Memory B cell (primary cell): ENCODE data around the gene IP6K1.
"Not testable (repeated sequence)": the region's sequence is repeated elsewhere in the genome, so short reads cannot be mapped to it uniquely, and the experiment has no call there.

ENCODE experiments used
- ATAC-seq: fragments of 150-1000 bp; cut with Tn5 transposase; 2 replicates; pipeline ENCODE4 v1.10.0; 2021; ENCODE audit warnings: low read depth, mild to moderate bottlenecking, moderate library complexity
- DNase-seq, 2 donors: peaks; one replicate each; pipeline ENCODE4 v3.0.0; 2022; ENCODE audit warnings: low spot score in 2 of 2
- H3K27ac Mint-ChIP-seq: one replicate; pipeline ENCODE4 v1.8.0; 2022; ENCODE audit warnings: mild to moderate bottlenecking, moderate library complexity, mixed read lengths
- H3K27me3 Mint-ChIP-seq: one replicate; pipeline ENCODE4 v1.8.0; 2022; ENCODE audit warnings: mixed read lengths
- H3K36me3 Mint-ChIP-seq: one replicate; pipeline ENCODE4 v1.8.0; 2022; ENCODE audit warnings: mild to moderate bottlenecking, mixed read lengths
- H3K4me1 Mint-ChIP-seq: one replicate; pipeline ENCODE4 v1.8.0; 2022; ENCODE audit warnings: mixed read lengths
- H3K4me3 Mint-ChIP-seq: one replicate; pipeline ENCODE4 v1.8.0; 2022; ENCODE audit warnings: mild to moderate bottlenecking, moderate library complexity, mixed read lengths
- H3K9me3 Mint-ChIP-seq: one replicate; pipeline ENCODE4 v1.8.0; 2022; ENCODE audit warnings: mixed read lengths

The IP6K1 gene

DNA sequence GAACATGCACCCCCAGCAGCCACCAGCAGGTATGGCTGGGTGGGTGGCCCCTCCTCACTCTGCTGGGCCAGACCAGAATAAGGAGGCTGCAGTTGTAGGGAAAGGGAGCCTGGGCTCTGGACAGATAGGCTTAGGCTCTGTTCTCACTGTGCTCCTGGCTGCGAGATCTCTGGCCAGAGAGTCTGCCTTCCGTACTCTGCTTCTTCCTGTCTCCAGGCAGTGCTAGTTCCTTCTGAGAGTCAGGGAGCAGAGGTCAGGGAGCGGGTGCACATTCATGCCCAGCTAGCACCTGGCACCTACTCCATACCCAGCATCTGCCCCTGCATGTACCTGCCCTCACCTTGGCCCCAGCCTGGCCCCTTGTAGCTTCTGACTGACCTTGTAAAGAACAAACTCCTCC lies 94.9 kb downstream of the IP6K1 start:
- H3K4me3 Mint-ChIP-seq = not testable (repeated sequence)

DNA sequence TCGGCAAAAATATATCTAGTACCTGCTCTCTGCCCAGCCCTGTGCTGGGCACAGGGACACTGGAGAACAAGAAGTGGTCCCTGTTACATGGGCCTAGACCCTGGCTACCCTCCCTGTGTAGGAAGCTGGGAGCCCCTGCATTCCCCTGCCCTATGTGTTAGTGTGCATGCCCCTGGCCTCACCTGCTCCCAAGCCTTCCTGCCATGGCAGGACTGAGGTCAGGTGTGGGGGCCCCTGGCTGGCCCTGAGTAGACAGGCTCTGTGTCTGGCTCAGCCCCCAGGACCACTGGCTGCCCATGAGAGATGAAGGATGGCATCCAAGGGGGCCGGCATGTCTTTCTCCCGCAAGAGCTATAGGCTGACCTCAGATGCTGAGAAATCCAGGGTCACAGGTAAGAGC lies 95.5 kb downstream of the IP6K1 start:
- H3K36me3 Mint-ChIP-seq, H3K27me3 Mint-ChIP-seq, ATAC-seq, H3K27ac Mint-ChIP-seq, DNase-seq, H3K9me3 Mint-ChIP-seq: not testable (repeated sequence)
- H3K4me1 Mint-ChIP-seq = peaks cover 24% of the 10 kb centered on the region
- peak overlapping the region; percentile 96 for H3K4me3 Mint-ChIP-seq

More for the DNA sequence above, 94.9 kb downstream of the IP6K1 start:
- not testable (repeated sequence) for H3K9me3 Mint-ChIP-seq, DNase-seq, ATAC-seq, H3K27me3 Mint-ChIP-seq, H3K27ac Mint-ChIP-seq, H3K36me3 Mint-ChIP-seq
- H3K4me1 Mint-ChIP-seq = peaks cover 24% of the 10 kb centered on the region

DNA sequence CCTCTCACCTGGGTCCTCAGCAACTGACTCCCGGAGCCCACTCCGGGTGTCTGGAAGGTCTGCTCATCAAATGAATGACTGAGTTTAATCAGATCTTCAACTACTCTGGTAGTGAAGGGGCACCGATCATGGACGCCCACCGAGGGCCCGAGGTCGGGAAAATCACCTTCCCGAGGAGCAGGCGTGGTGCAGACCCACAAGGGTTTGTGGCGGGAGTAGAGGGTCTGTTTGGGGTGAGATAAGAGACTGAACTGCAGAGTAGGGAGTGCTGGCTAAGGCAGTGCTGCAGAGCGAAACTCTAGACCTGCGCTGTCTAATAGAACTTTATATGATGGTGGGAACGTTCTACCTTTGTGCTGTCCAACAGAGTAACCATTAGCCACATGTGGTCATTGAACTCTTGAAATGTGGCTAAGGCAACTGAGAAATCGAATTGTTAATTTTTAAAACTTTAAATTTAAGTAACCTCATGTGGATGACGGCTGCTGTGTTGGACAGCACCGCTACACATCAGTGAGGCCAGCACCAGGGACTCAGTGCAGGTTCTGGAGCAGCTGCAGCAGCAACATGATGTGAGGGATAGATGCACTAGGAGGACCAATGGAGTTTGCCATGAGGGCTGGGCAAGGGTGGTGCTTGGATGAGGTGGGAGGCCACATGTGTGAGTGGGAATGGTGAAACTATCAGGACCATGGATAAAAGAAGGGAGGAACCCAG lies 96.3 kb downstream of the IP6K1 start:
- H3K9me3 Mint-ChIP-seq, ATAC-seq, DNase-seq, H3K27me3 Mint-ChIP-seq, H3K36me3 Mint-ChIP-seq: not testable (repeated sequence)
- H3K4me3 Mint-ChIP-seq = peak overlapping the region; percentile 96
- H3K4me1 Mint-ChIP-seq = peaks cover 24% of the 10 kb centered on the region
- H3K27ac Mint-ChIP-seq = peak overlapping the region; percentile 91

DNA sequence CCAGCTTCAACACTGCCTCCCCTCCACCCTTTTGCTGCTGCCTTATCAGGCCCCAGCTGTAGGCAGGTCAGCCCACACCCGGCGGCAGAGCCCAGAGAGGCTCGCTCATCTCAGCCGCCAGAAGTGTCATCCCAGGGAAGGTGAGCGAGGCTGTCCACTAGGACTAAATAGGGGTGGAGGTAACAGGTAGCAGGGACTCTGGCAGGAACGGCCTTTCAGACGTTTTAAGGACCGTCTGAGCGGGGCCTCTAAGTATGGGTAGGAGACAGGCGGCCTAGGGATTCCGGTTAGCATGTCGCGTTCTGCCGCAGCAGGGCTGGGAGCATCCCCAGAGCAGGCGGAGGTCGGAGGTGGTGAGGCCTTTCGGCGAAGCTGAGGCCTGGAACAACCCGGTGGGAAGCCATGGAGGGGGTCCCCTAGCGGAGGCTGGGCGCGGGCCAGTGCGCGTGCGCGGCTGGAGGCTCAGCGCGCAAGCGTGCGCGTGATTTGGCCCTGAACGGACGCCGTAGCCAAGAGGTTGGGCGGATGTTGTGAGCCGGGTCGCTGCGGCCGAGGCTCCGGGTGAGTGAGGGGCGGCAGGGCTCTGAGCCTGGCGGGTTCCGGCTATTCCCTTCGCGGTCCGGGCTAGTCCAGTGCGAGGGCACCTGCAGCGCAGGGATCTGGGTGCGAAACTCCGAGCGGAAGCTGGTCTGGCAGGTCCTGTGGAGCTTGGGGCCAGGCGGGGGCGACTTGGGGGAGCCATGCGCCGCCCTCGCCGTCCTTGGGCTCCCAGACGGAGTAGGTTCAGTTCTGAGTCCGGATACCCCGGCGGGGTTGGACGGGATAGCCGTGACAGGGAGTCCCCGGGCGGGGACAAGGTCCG lies 97.1 kb downstream of the IP6K1 start, which contains the start of the genes MST1 and RNF123:
TSS of gene MST1 (minus strand) at position 429 of the 862 bp plus-strand sequence. CDS start 783 bp downstream, outside the sequence.
TSS of gene RNF123 (plus strand) at position 512 of the 862 bp plus-strand sequence. CDS start 1,609 bp downstream, outside the sequence.
- DNase-seq (peak; percentile 91 to 96), ATAC-seq (peak; percentile 85)
- H3K4me3 Mint-ChIP-seq = peak within 1 kb of the TSS; percentile 96
- peaks cover 8% of the 10 kb centered on the region for H3K36me3 Mint-ChIP-seq
- no peaks in the 10 kb centered on the region for H3K9me3 Mint-ChIP-seq
- H3K27me3 Mint-ChIP-seq = peaks cover 3% of the 10 kb centered on the region
- peaks cover 24% of the 10 kb centered on the region for H3K4me1 Mint-ChIP-seq
- H3K27ac Mint-ChIP-seq = peak within 1 kb of the TSS; percentile 91

DNA sequence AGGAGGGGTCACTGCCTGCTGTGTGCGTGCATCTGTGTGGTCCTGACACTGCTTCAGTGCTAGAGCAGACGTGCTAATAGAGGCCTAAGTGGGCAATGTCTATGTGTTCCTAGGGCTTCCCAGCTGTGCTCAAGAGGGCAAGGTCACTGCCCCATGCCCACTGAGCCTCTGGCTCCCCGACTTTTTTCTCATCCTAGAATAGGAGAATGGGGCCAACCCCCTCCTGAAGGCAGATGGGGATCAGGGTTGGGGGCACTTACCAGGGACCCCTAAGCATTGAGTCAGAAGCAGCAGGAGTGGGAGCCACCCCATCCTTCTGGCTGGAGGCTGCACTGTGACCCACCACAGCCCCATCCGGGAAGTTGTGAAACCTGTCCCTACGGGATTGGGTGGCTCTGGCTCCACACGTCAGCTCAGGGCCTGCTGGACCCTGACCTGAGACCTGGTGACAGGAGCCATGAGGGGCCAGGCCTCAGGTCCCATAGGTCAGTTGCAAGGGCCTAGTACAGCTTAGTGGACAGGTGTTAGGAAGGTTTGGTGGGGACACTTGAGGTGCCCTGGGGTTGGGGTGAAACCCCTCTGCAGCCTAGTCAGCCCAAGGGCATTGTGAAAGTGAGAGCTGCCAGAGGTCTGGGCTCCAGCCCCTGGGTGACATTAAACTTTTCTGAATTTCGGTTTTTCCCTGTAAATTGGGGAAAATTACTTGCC lies 97.8 kb downstream of the IP6K1 start:
- ATAC-seq, H3K36me3 Mint-ChIP-seq, DNase-seq, H3K9me3 Mint-ChIP-seq, H3K27me3 Mint-ChIP-seq: not testable (repeated sequence)
- Mint-ChIP-seq H3K27ac (peak overlapping the region; percentile 91), H3K4me1 (peaks cover 24% of the 10 kb centered on the region), H3K4me3 (peak overlapping the region; percentile 96)

DNA sequence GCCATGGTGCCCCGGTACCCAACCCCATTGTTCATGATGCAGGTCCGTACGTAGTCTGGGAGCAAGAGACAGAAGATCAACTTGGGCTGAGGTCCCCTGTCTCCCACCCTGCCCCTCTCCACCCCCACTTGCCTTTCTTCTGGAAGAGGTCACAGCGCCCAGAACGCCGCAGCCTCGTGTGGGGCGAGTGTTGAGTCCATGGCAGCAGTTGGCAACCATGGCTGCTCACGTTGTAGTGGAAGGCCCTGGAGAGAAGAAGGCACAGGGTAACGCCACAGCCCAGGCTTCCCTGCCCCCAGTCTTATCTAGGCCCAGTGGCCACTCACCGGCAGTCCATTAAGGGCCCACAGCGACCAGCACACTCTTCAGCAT lies 98.9 kb downstream of the IP6K1 start:
- not testable (repeated sequence) for DNase-seq, H3K27ac Mint-ChIP-seq, H3K9me3 Mint-ChIP-seq, H3K27me3 Mint-ChIP-seq, H3K4me3 Mint-ChIP-seq, ATAC-seq
- peaks cover 12% of the 10 kb centered on the region for H3K36me3 Mint-ChIP-seq
- peaks cover 20% of the 10 kb centered on the region for H3K4me1 Mint-ChIP-seq

DNA sequence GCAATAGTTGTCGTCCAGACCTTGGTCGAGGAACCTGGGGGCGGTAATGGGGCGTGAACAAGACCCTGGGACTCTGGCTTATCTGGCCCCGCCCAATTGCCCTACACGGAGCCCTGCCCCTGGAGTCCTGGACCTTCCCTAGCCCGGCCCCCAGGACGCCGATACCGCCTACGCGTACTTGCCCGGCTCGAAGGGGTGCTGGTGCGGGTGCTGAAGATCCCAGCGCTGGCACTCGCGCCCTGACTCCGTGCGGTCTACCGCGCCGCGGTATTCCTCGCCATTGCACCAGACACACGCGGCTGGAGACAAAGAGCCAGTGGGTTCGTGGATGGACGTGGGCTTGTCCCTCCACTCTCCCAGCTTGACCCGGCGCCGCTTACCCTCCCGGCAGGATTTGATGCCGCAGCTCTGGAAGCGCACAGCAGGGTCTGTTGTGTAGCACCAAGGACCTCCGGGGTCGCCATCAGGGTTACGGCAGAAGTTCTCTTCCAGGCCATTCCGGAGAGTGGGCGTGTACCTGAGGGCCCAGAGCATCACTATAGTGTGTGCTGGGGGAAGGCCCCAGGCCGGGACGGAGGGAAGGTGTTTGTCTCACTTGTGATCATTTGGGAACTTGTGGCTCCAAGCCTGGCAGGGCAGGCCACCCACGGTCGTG lies 99.4 kb downstream of the IP6K1 start:
- H3K27ac Mint-ChIP-seq, ATAC-seq, H3K9me3 Mint-ChIP-seq, DNase-seq, H3K27me3 Mint-ChIP-seq: not testable (repeated sequence)
- H3K36me3 Mint-ChIP-seq = peaks cover 12% of the 10 kb centered on the region
- H3K4me3 Mint-ChIP-seq = peak overlapping the region; percentile 55
- peaks cover 20% of the 10 kb centered on the region for H3K4me1 Mint-ChIP-seq

DNA sequence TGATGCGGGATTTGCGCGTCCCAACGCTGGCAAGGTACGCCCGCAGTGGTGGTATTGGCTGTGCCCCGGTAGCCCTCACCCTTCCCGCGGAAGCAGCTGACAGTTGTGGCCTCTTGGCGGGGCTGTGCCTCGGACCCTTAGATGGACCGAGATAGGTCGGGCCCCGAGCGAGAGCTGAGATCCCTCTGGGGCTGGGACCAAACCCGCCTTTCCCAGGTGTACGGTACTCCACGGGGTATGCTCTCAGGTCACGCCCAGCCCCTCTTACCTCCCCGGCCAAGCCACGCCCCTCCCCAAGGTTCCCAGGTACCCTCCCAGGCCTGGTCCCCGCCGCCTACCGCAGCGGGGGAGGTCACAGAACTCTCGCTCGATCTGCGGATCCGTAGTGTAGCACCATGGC lies 100.0 kb downstream of the IP6K1 start:
- DNase-seq, H3K27me3 Mint-ChIP-seq, H3K9me3 Mint-ChIP-seq, H3K27ac Mint-ChIP-seq: not testable (repeated sequence)
- Mint-ChIP-seq H3K4me1 (peaks cover 20% of the 10 kb centered on the region), H3K36me3 (peaks cover 14% of the 10 kb centered on the region), H3K4me3 (peak overlapping the region; percentile 54)
- ATAC-seq = peak; percentile 11

DNA sequence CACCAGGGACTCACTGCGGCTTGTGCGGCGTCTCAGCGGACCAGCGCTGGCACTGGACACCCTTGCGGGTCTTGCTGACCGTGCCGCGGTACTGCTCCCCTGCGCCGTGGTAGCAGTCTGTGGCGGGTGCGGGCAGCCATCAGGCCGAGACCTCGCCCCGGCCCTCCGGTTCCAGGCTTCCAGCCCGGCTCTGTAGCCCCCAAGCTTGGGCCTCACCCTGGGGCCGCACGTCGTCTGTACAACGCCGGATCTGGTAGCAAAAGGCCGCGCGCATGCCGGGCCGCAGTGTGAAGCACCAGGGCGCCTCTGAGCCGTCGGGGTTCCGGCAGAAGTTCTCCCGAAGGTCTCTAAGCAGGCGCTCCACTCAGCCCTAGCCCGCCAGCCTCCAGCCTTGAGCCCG lies 100.5 kb downstream of the IP6K1 start:
- Mint-ChIP-seq H3K4me1 (peaks cover 20% of the 10 kb centered on the region), H3K36me3 (peaks cover 16% of the 10 kb centered on the region)
- H3K27ac Mint-ChIP-seq, H3K4me3 Mint-ChIP-seq, H3K9me3 Mint-ChIP-seq, DNase-seq, H3K27me3 Mint-ChIP-seq: not testable (repeated sequence)
- ATAC-seq = peak; percentile 2

DNA sequence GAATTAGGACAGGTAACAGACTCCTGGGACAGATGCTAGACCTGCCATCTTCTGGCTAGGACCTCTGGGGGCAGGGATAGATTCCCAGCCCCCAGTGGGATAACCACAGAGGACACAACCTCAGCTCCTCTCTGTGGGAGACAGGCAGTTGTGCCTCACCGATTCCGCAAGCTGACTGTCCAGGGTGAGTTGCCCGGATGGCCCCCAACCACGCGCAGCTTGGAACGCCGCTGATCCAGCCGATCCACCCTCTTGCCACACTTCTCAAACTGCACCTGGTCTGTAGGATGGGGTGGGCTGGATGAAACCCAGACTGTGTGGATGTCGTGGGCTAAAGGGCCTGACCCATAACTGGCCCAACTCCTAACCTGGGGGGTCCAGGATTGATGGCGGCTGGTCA lies 101.2 kb downstream of the IP6K1 start:
- not testable (repeated sequence) for H3K27me3 Mint-ChIP-seq, H3K27ac Mint-ChIP-seq, ATAC-seq, H3K9me3 Mint-ChIP-seq, DNase-seq
- Mint-ChIP-seq H3K4me1 (peaks cover 15% of the 10 kb centered on the region), H3K36me3 (peaks cover 23% of the 10 kb centered on the region), H3K4me3 (peak overlapping the region; percentile 11)

DNA sequence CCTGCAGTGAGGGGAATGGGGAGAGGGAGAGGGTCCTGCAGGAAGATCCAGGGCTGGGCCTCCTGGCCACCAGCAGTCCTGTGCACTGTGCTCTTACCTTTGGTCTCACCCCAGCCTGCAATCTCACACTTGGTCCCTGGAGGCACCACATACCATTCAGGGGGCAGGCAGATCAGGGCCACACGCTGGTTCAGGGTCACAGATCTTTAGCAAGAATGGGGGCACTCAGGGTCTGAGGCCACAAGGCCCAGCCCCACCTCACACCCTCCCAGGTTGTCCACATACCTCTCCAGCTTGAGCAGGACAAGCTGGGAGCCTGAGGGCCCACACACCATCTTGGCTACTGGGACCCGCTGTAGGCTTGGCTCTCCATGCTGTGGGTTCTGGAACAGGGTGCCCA lies 101.9 kb downstream of the IP6K1 start:
- H3K4me3 Mint-ChIP-seq, ATAC-seq, H3K27me3 Mint-ChIP-seq, H3K27ac Mint-ChIP-seq, H3K9me3 Mint-ChIP-seq, DNase-seq: not testable (repeated sequence)
- Mint-ChIP-seq H3K36me3 (peaks cover 28% of the 10 kb centered on the region), H3K4me1 (peaks cover 12% of the 10 kb centered on the region)

DNA sequence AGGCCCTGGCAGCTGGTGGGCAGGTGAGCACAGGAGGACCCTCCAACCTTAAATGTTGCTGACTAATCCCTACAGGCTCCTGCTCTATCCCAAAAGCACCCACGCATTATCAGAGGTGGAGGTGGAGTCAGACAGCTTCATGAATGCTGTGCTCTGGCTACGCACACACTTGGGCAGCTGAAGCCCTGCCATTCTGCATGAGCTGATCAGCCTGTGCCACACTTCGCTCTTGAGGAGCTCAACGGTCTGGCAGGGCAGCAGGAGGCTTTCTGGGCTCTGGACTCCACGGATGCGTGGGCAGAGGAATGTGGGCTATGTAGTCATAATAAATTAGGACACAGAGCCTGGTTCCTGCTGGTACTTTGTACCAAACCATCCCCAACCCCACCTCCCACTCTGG lies 103.2 kb downstream of the IP6K1 start:
- peaks cover 30% of the 10 kb centered on the region for H3K36me3 Mint-ChIP-seq
- ATAC-seq = no peak
- H3K9me3 Mint-ChIP-seq = no peaks in the 10 kb centered on the region
- no peak overlapping the region for H3K4me3 Mint-ChIP-seq
- peaks cover 3% of the 10 kb centered on the region for H3K27me3 Mint-ChIP-seq
- no peak for DNase-seq
- H3K27ac Mint-ChIP-seq = no peak overlapping the region
- H3K4me1 Mint-ChIP-seq = peaks cover 3% of the 10 kb centered on the region

DNA sequence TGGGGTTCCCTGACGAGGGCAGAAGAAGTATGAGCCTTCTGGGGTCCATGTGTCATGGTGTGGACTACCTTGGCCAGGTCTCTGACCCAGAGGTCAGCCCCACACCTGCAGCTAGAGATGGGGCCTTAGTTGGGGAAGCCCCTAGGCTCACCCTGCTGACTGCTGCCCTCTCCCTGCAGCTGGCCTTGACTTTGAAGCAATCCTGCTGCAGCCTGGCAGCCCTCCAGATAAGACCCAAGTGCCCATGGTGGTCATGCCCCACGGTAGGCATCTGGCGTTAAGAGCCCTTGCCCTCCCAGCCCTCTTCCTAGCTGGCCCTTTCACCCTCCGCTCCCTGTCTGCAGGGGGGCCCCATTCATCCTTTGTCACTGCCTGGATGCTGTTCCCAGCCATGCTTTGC lies 104.8 kb downstream of the IP6K1 start:
- Mint-ChIP-seq H3K27ac (no peak overlapping the region), H3K36me3 (peaks cover 34% of the 10 kb centered on the region), H3K27me3 (peaks cover 3% of the 10 kb centered on the region), H3K4me3 (no peak overlapping the region), H3K4me1 (peaks cover 2% of the 10 kb centered on the region), H3K9me3 (no peaks in the 10 kb centered on the region)
- DNase-seq (no peak), ATAC-seq (no peak)
